ENCODE data around the gene TSHZ2. TPM values are rescaled to one million over a fixed set of nuclear protein-coding genes. Genes with fewer than 3 reads are reported as not detected.
"Not testable (repeated sequence)": the region's sequence is repeated elsewhere in the genome, so short reads cannot be mapped to it uniquely, and the experiment has no call there.

The TSHZ2 gene
- total and polyA plus RNA-seq, 2 experiments from 2014 or later, result 10.4 to 32.0 TPM

DNA sequence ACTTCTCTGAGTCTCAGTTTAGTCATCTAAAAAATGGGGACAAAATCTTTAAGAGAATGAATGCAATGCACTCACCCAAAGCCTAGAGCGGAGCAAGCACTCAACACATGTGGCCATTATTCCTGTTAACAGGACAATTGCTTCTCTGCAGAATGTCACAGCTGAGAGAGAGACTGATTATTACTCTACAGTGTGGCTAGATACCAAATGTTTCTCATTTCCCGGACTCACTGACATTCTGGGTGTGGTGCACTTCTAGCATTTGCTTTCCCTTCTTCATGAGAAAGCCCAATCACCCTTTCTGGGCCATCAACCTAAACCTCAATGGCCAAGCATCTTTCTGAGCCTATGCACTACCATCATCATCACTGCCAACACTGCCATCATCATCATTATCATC lies 347.6 kb downstream of the TSHZ2 start:
- no peaks in the 10 kb centered on the region for H3K27me3 ChIP-seq
- no peaks in the 10 kb centered on the region for H3K9me3 ChIP-seq (ENCODE audit: low read depth)
- H3K36me3 ChIP-seq, result no peaks in the 10 kb centered on the region
- no peaks in the 10 kb centered on the region for H3K4me1 ChIP-seq (ENCODE audit: low read depth)
- DNase-seq (ENCODE audit: low read depth in 1 of 2, low spot score in 1 of 2), result no peak
- H3K27ac ChIP-seq, result no peak overlapping the region
- TF ChIP-seq, protein P1, sequence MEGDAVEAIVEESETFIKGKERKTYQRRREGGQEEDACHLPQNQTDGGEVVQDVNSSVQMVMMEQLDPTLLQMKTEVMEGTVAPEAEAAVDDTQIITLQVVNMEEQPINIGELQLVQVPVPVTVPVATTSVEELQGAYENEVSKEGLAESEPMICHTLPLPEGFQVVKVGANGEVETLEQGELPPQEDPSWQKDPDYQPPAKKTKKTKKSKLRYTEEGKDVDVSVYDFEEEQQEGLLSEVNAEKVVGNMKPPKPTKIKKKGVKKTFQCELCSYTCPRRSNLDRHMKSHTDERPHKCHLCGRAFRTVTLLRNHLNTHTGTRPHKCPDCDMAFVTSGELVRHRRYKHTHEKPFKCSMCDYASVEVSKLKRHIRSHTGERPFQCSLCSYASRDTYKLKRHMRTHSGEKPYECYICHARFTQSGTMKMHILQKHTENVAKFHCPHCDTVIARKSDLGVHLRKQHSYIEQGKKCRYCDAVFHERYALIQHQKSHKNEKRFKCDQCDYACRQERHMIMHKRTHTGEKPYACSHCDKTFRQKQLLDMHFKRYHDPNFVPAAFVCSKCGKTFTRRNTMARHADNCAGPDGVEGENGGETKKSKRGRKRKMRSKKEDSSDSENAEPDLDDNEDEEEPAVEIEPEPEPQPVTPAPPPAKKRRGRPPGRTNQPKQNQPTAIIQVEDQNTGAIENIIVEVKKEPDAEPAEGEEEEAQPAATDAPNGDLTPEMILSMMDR (IDR thresholded peaks at IDR 0.05; ENCODE audit: low read depth, low read length), result no peak
- H3K4me3 ChIP-seq, result no peak overlapping the region

DNA sequence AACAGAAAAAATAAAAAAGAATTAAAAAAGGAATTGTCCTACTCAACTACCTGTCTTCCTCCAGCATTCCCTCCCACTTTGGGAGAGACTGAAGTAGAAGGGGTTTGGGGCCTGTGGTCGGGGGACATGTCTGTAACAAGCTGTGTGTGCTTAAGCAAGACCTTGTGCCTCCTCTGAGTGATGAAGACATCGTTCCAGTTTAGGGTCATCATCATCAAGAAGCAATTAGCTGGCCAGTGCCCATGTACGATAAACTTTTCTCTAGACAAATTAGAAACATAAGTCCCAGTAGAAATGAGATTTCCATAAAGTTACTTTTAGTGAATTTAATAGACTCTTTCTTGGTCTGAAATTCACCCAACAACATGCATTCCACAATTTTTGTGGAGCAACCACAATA lies 348.5 kb downstream of the TSHZ2 start:
- no peaks in the 10 kb centered on the region for H3K27me3 ChIP-seq
- no peak overlapping the region for H3K4me3 ChIP-seq
- H3K4me1 ChIP-seq (ENCODE audit: low read depth), result no peaks in the 10 kb centered on the region
- TF ChIP-seq, protein P1 (IDR thresholded peaks at IDR 0.05; ENCODE audit: low read depth, low read length), result no peak
- no peak for DNase-seq (ENCODE audit: low read depth in 1 of 2, low spot score in 1 of 2)
- no peaks in the 10 kb centered on the region for H3K9me3 ChIP-seq (ENCODE audit: low read depth)
- no peak overlapping the region for H3K27ac ChIP-seq
- no peaks in the 10 kb centered on the region for H3K36me3 ChIP-seq

DNA sequence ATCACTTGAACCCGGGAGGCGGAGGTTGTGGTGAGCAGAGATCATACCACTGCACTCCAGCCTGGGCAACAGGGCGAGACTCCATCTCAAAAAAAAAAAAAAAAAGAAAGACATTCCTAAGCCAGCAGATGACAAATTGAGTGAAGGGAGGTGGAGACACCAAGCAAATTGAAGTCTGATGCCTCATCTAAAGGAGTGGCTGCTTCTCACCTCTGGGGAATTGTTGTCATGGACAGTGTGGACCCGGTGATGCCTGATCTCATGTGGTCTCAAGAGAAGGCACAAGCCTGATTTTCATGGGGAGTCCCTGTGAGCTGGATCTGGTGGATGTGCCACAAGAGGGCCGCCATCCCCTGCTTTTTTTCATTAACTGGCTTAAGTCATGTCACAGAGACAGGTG lies 349.4 kb downstream of the TSHZ2 start:
- H3K4me1 ChIP-seq (ENCODE audit: low read depth), result no peaks in the 10 kb centered on the region
- DNase-seq (ENCODE audit: low read depth in 1 of 2, low spot score in 1 of 2), result no peak
- no peak overlapping the region for H3K27ac ChIP-seq
- no peaks in the 10 kb centered on the region for H3K9me3 ChIP-seq (ENCODE audit: low read depth)
- no peaks in the 10 kb centered on the region for H3K36me3 ChIP-seq
- TF ChIP-seq, protein P1 (IDR thresholded peaks at IDR 0.05; ENCODE audit: low read depth, low read length), result no peak
- no peak overlapping the region for H3K4me3 ChIP-seq
- H3K27me3 ChIP-seq, result no peaks in the 10 kb centered on the region

- H3K27ac ChIP-seq, result no peak overlapping the region
- H3K4me3 ChIP-seq, result no peak overlapping the region
- TF ChIP-seq, protein P1 (IDR thresholded peaks at IDR 0.05; ENCODE audit: low read depth, low read length), result no peak
- H3K36me3 ChIP-seq, result no peaks in the 10 kb centered on the region
- no peaks in the 10 kb centered on the region for H3K4me1 ChIP-seq (ENCODE audit: low read depth)
- peak in 1 of 2 donors; percentile 2 for DNase-seq (ENCODE audit: low read depth in 1 of 2, low spot score in 1 of 2)
- no peaks in the 10 kb centered on the region for H3K9me3 ChIP-seq (ENCODE audit: low read depth)
- no peaks in the 10 kb centered on the region for H3K27me3 ChIP-seq
Measured at GRCh38 chr20:53322651-53323050, 350.5 kb downstream of the TSHZ2 start.

DNA sequence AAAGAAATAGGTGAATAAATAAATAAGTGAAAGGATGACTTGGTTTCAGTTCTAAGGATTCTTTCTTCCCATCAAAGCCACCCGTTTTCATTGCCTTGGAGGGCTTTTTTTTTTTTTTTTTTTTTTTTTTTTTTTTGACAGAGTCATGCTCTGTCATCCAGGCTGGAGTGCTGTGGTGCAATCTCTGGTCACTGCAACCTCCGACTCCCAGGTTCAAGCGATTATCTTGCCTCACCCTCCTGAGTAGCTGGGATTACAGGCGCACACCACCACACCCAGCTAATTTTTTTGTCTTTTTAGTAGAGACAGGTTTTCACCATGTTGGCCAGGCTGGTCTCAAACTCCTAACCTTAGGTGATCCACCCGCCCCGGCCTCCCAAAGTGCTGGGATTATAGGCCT lies 351.3 kb downstream of the TSHZ2 start:
- not testable (repeated sequence) for H3K27me3 ChIP-seq; H3K4me3 ChIP-seq; DNase-seq (ENCODE audit: low read depth in 1 of 2, low spot score in 1 of 2); H3K4me1 ChIP-seq (ENCODE audit: low read depth); H3K36me3 ChIP-seq; H3K27ac ChIP-seq; H3K9me3 ChIP-seq (ENCODE audit: low read depth)

DNA sequence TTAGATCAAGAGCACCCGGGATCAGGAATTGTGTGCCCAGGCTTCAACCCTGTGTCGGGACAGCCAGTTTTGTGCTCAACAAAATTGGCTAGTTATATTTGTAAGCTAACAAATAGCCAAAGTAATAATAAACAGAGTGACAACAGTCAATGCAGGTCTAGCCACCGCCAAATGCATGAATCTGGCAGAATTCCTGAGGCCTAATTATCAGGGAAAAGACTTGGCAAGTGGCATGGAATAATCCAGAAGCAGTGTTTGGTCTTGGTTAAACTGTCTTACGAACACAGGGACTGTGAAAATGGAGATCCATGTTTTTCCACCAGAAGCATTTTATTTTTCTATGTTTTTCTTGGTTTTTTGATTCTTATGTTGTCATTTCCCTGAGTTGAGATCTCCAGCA lies 352.7 kb downstream of the TSHZ2 start:
- Histone ChIP-seq H3K27ac (no peak overlapping the region), H3K27me3 (no peaks in the 10 kb centered on the region), H3K36me3 (no peaks in the 10 kb centered on the region), H3K4me3 (no peak overlapping the region), H3K4me1 (ENCODE audit: low read depth) (no peaks in the 10 kb centered on the region), H3K9me3 (ENCODE audit: low read depth) (no peaks in the 10 kb centered on the region)
- TF ChIP-seq, protein P1 (IDR thresholded peaks at IDR 0.05; ENCODE audit: low read depth, low read length), result no peak
- no peak for DNase-seq (ENCODE audit: low read depth in 1 of 2, low spot score in 1 of 2)

Measured in cardiac muscle cell (in vitro differentiated cells and primary cell).